K562 (cell line): ENCODE results near the gene SARS1. TPM values are rescaled to one million over a fixed set of nuclear protein-coding genes. Genes with fewer than 3 reads are reported as not detected.

Experiments used
- ATAC-seq: fragments of 200-7000 bp; cut with Tn5 transposase; 3 replicates; pipeline ENCODE4 v1.9.1; 2020; ENCODE audit warnings: moderate library complexity
- BruUV-seq: library from RNA; stranded (reverse); fragments of 400-500 nt; replicated peaks from 2 replicates; lab custom pipeline; 2021; lab: Mats Ljungman, UMichigan
- CTCF ChIA-PET: fragments of 300-600 bp; formaldehyde crosslinking; extraction: SDS; loops from one replicate; lab custom pipeline; 2021; ENCODE audit warnings: low intra/inter-chr PET ratio; lab: Yijun Ruan, JAX
- POLR2A ChIA-PET: fragments of 300-600, 350-650 bp; sonication (Branson Sonifier 250); formaldehyde crosslinking; extraction: SDS; loops from one replicate; lab custom pipeline; 2021; ENCODE audit warnings: antibody characterized with exemption, inconsistent platforms; lab: Yijun Ruan, JAX
- DNase-seq, 4 experiments: peaks; one replicate each; pipeline versions ENCODE4 v3.0.0 to v3.0.0-alpha.2; 2011 to 2018; ENCODE audit warnings: low spot score in 3 of 4, mixed read lengths in 3 of 4; ENCODE audit errors: extremely low read depth in 1 of 4
- FAIRE-seq: peaks from 2 replicates; lab custom pipeline; 2011; peaks lifted over from hg19 to GRCh38; lab: Jason Lieb, UNC
- H2AFZ ChIP-seq: 2 replicates; pipeline ENCODE4 v1.6.0; 2011; ENCODE audit warnings: low read depth, low read length, control low read depth, inconsistent platforms
- H3K27ac ChIP-seq: fragments of 200-600 bp; 3 replicates; pipeline ENCODE4 v1.8.0; 2011; ENCODE audit warnings: low read depth, mild to moderate bottlenecking, control low read depth, inconsistent platforms, low read length, moderate library complexity, mixed read lengths; ENCODE audit errors: extremely low read depth
- H3K27me3 ChIP-seq, 2 experiments: fragments of 300-600 bp in 1 of 2; 2 replicates in 1 of 2; 3 replicates in 1 of 2; pipeline versions ENCODE4 v1.6.0 to v1.8.0; 2011; ENCODE audit warnings: inconsistent platforms in 2 of 2, low read length in 2 of 2, mild to moderate bottlenecking in 1 of 2, mixed read lengths in 1 of 2, moderate library complexity in 1 of 2; ENCODE audit not compliant: control insufficient read depth in 2 of 2, insufficient read depth in 2 of 2
- H3K36me3 ChIP-seq: fragments of 300-600 bp; 3 replicates; pipeline ENCODE4 v1.8.0; 2011; ENCODE audit warnings: mild to moderate bottlenecking, low read length, inconsistent platforms; ENCODE audit not compliant: control insufficient read depth, insufficient read depth
- H3K4me1 ChIP-seq, 2 experiments: fragments of 200-600 bp in 1 of 2; replicated peaks in 1 of 2; 2 replicates in 1 of 2; 3 replicates in 1 of 2; pipeline versions ENCODE4 v1.5.1 to v1.8.0; 2011; ENCODE audit warnings: inconsistent platforms in 2 of 2, low read length in 2 of 2, mild to moderate bottlenecking in 1 of 2, mixed read lengths in 1 of 2, moderate library complexity in 1 of 2; ENCODE audit not compliant: control insufficient read depth in 2 of 2, insufficient read depth in 2 of 2
- H3K4me2 ChIP-seq: 2 replicates; pipeline ENCODE4 v1.6.1; 2011; ENCODE audit warnings: low read length, control low read depth, inconsistent platforms, mixed read lengths; ENCODE audit not compliant: insufficient read depth
- H3K4me3 ChIP-seq: fragments of 200-600 bp; sonication (generic), shearing (Covaris generic); 2 replicates; pipeline ENCODE4 v1.5.1; 2016; ENCODE audit warnings: control low read depth, inconsistent platforms
- H3K79me2 ChIP-seq: fragments of 200-600 bp; 3 replicates; pipeline ENCODE4 v1.8.0; 2011; ENCODE audit warnings: low read length, inconsistent platforms; ENCODE audit not compliant: control insufficient read depth, insufficient read depth
- H3K9ac ChIP-seq, 2 experiments: 2 replicates each; pipeline versions ENCODE4 v1.6.0 to v1.6.1; 2011; ENCODE audit warnings: low read depth in 2 of 2, low read length in 2 of 2, control low read depth in 1 of 2, inconsistent platforms in 1 of 2, mild to moderate bottlenecking in 1 of 2, mixed read lengths in 1 of 2; ENCODE audit not compliant: insufficient read depth in 1 of 2
- H3K9me1 ChIP-seq: one replicate; pipeline ENCODE4 v1.6.0; 2011; ENCODE audit warnings: inconsistent platforms, mild to moderate bottlenecking, low read length, moderate library complexity; ENCODE audit not compliant: control insufficient read depth, insufficient read depth
- H3K9me3 ChIP-seq: replicated peaks from 2 replicates; pipeline ENCODE4 v1.5.1; 2011; ENCODE audit warnings: low read depth, low read length, inconsistent platforms; ENCODE audit not compliant: control insufficient read depth, insufficient read depth
- H4K20me1 ChIP-seq: replicated peaks from 2 replicates; pipeline ENCODE4 v1.6.1; 2011; ENCODE audit warnings: low read length, inconsistent platforms, mixed read lengths; ENCODE audit not compliant: control insufficient read depth, insufficient read depth
- CBFB ChIP-seq: sonication (generic); formaldehyde crosslinking; IDR thresholded peaks from 2 replicates; pipeline ENCODE4 v1.4.0; 2020; ENCODE audit warnings: mild to moderate bottlenecking, missing genetic modification reagents
- POLR2G ChIP-seq: fragments of 200-400 bp; formaldehyde crosslinking; IDR thresholded peaks from 2 replicates; pipeline ENCODE4 v1.6.1; 2017; ENCODE audit warnings: low read depth, mild to moderate bottlenecking, antibody characterized with exemption, low read length, moderate library complexity
- TBL1XR1 ChIP-seq, 2 experiments: IDR thresholded peaks; 2 replicates each; pipeline ENCODE4 v1.6.1; 2012; ENCODE audit warnings: improper control_type of control experiment in 2 of 2, low read length in 2 of 2, mild to moderate bottlenecking in 1 of 2
- ZBTB7A ChIP-seq: IDR thresholded peaks from 2 replicates; pipeline ENCODE4 v1.6.1; 2011; ENCODE audit warnings: low read depth, mild to moderate bottlenecking, low read length, moderate library complexity, borderline replicate concordance; ENCODE audit not compliant: control insufficient read depth
- WGBS: fragments of 100-300 bp; shearing (Covaris generic); methylation state at CpG from one replicate; pipeline ENCODE4 v1.1.6; 2016; ENCODE audit warnings: low coverage, mixed read lengths; ENCODE audit not compliant: insufficient coverage; ENCODE audit errors: missing lambda C conversion rate; 5-methylcytosine and 5-hydroxymethylcytosine counted together
- in situ Hi-C: fragments of 300-500 bp; cut with MboI; formaldehyde crosslinking; loops from 4 replicates; pipeline ENCODE4 v1.15.0; 2018; ENCODE audit warnings: inconsistent platforms, mixed read lengths
- intact Hi-C: fragments of 100-400 bp; cut with micrococcal nuclease; formaldehyde crosslinking; loops from 2 replicates; pipeline ENCODE4 v1.14.2; 2022
- polyA plus RNA-seq, 8 experiments: library from polyadenylated mRNA; depleted of rRNA in 4 of 8; stranded (reverse) in 5 of 8; unstranded in 3 of 8; fragments of >200 nt; fragmentation: Nextera tagmentation in 2 of 8; fragmentation: Illumina TruSeq in 1 of 8; extraction: Ambion mirVana in 2 of 8; extraction: Trizol in 1 of 8; gene quantifications; 2 replicates each; pipeline versions ENCODE4 v1.2.1 to v1.2.3, GENCODE V29; 2011 to 2014; ENCODE audit warnings: inconsistent platforms in 1 of 8, missing spikeins in 1 of 8
- total RNA-seq, 7 experiments: library from RNA; depleted of rRNA in 6 of 7; stranded (reverse); fragments of >200 nt in 6 of 7; fragmentation: Illumina TruSeq in 2 of 7; extraction: Trizol in 2 of 7; gene quantifications; 2 replicates each; pipeline versions ENCODE4 v1.2.1 to v1.2.3, GENCODE V29; 2011 to 2021; ENCODE audit warnings: low replicate concordance in 1 of 7

The SARS1 gene
- total and polyA plus RNA-seq, 9 of the 15 experiments (the other 6 are each of a cell fraction or from before 2014, with no cell fraction given) = 221 to 623 (median 254) TPM

DNA sequence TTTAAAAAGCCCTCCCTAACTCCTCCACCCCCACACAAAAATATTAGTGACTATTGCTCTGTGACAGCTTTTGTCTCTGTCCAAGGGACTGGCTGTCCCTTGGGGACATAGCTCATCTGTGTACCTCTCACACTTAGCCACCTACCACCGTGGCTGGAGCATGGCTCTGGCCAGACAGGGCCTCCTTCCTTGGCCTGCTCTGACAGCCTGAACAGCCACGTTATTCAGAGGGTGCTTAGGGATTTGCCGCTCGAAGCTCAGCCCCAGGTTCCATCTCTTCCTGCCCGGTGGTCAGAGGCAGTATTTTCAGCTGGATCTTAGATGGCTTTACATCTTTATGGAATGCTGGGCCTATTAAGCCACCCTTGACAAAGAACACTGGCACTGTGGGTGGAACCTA is 29.5 kb downstream of the SARS1 start:
- ChIA-PET CTCF (no interaction called here), POLR2A (interaction anchor here (0.6 to 1.5 kb wide), 10 partner anchors 11 to 156 kb away, joined by 3 to 10 read pairs (median 4); partner anchors contain the start of gene SORT1)
- no peak overlapping the region for H2AFZ ChIP-seq
- 37% methylated on average over 5 of the region's 5 CpGs for WGBS
- 0 out of 2 replicates have a peak, but pooled peaks have one; percentile 41 for TF ChIP-seq CBFB (CRISPR knock-in tag)
- peak; percentile 43; the same call in 1 of the 2 replicates for TF ChIP-seq POLR2G
- TF ChIP-seq TBL1XR1 (IDR thresholded peaks at IDR 0.05; ENCODE audit: low read length in 2 of 2) = no peak
- no peak for TF ChIP-seq ZBTB7A
- H3K9me3 ChIP-seq = no peaks in the 10 kb centered on the region
- no peak overlapping the region for H3K27ac ChIP-seq
- FAIRE-seq (no peak), DNase-seq (no peak), ATAC-seq (no peak)
- in situ Hi-C loops = no loop called here
- no peak overlapping the region for H3K4me2 ChIP-seq
- H3K4me3 ChIP-seq = no peak overlapping the region
- H3K9me1 ChIP-seq = no peaks in the 10 kb centered on the region
- peak overlapping the region in 1 of 2 experiments; percentile 38; a peak in 1 of 4 replicates for H3K9ac ChIP-seq
- H3K27me3 ChIP-seq = no peaks in the 10 kb centered on the region
- BruUV-seq = no TSS peak
- H3K4me1 ChIP-seq = peaks cover 15 to 34% of the 10 kb centered on the region in 2 experiments; a peak in 4 of 5 replicates
- no peaks in the 10 kb centered on the region for H3K79me2 ChIP-seq
- peaks cover 11% of the 10 kb centered on the region; the same call in 2 of the 3 replicates for H3K36me3 ChIP-seq
- intact Hi-C loops = no loop called here
- H4K20me1 ChIP-seq = peaks cover 8% of the 10 kb centered on the region
